GM12875 (cell line): ENCODE results near the gene DTWD2.

Source experiments
- H3K4me3 ChIP-seq: one replicate; pipeline ENCODE4 v1.5.1; 2011; ENCODE audit warnings: low read depth, low read length, control low read depth
- CTCF ChIP-seq: IDR thresholded peaks from 2 replicates; pipeline ENCODE4 v1.5.1; 2011; ENCODE audit warnings: low read depth, mild to moderate bottlenecking, control low read depth, inconsistent platforms, low read length, moderate library complexity, borderline replicate concordance; ENCODE audit not compliant: insufficient read depth

Gene DTWD2

GRCh38 chr5:118937393-118938061, 50.8 kb downstream of the DTWD2 start:
- no peak for TF ChIP-seq CTCF

GRCh38 chr5:118933703-118934102, 54.6 kb downstream of the DTWD2 start:
- no peak overlapping the region for H3K4me3 ChIP-seq
- TF ChIP-seq CTCF = no peak

More at GRCh38 chr5:118937393-118938061, 50.8 kb downstream of the DTWD2 start:
- H3K4me3 ChIP-seq = no peak overlapping the region

- no peak overlapping the region for H3K4me3 ChIP-seq
- TF ChIP-seq CTCF = no peak
These were observed 56.8 kb downstream of the DTWD2 start for GRCh38 chr5:118931564-118931963.

- H3K4me3 ChIP-seq = no peak overlapping the region
- TF ChIP-seq CTCF = no peak
These were observed 64.3 kb downstream of the DTWD2 start for GRCh38 chr5:118924006-118924389.

GRCh38 chr5:118923295-118924005, 64.9 kb downstream of the DTWD2 start:
- no peak overlapping the region for H3K4me3 ChIP-seq
- no peak for TF ChIP-seq CTCF

GRCh38 chr5:118921866-118922265, 66.5 kb downstream of the DTWD2 start:
- no peak overlapping the region for H3K4me3 ChIP-seq
- TF ChIP-seq CTCF = no peak

GRCh38 chr5:118919016-118919415, 69.3 kb downstream of the DTWD2 start:
- no peak for TF ChIP-seq CTCF
- H3K4me3 ChIP-seq = no peak overlapping the region
